Ramos (cell line): ENCODE data around the gene ST6GALNAC1.

Source experiments
- in situ Hi-C: fragments of 300-500 bp; cut with MboI; formaldehyde crosslinking; loops from one replicate; pipeline ENCODE4 v1.14.3; 2022; ENCODE audit warnings: low sequenced_read_pairs; ENCODE audit not compliant: unreplicated experiment

The ST6GALNAC1 gene, protein sequence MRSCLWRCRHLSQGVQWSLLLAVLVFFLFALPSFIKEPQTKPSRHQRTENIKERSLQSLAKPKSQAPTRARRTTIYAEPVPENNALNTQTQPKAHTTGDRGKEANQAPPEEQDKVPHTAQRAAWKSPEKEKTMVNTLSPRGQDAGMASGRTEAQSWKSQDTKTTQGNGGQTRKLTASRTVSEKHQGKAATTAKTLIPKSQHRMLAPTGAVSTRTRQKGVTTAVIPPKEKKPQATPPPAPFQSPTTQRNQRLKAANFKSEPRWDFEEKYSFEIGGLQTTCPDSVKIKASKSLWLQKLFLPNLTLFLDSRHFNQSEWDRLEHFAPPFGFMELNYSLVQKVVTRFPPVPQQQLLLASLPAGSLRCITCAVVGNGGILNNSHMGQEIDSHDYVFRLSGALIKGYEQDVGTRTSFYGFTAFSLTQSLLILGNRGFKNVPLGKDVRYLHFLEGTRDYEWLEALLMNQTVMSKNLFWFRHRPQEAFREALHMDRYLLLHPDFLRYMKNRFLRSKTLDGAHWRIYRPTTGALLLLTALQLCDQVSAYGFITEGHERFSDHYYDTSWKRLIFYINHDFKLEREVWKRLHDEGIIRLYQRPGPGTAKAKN

DNA sequence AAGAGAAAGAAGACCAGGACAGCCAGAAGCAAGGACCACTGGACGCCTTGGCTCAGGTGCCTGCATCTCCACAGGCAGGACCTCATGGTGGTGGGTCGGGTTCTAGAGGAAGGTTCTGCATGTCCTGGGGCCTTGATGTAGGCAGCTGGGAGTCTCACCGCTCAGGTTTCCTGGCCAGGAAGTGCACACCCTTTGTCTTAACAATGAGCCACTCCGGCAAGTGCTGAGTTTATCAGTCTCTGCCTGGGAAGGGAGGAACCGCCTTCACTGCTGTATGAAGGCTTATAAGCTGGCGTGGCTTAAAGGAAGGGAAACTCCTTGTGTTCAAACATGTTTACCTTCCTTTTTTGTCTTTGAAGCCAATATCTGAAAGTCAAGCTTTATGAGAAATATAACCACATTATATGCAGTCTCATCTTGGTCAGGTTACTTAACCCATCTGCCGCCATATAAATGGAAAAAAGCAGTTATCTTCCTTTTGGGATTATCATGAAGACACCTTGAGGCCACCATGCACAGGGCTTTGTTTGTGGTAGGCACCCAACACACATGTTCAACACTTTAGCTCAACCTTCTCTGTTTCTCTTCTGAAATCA, at the start of gene ST6GALNAC1:
Gene ST6GALNAC1, minus strand, starts transcription at position 205 of the 596 bp plus-strand sequence. Its CDS starts 119 bp downstream, at position 86.
- in situ Hi-C loops, result no loop called here

DNA sequence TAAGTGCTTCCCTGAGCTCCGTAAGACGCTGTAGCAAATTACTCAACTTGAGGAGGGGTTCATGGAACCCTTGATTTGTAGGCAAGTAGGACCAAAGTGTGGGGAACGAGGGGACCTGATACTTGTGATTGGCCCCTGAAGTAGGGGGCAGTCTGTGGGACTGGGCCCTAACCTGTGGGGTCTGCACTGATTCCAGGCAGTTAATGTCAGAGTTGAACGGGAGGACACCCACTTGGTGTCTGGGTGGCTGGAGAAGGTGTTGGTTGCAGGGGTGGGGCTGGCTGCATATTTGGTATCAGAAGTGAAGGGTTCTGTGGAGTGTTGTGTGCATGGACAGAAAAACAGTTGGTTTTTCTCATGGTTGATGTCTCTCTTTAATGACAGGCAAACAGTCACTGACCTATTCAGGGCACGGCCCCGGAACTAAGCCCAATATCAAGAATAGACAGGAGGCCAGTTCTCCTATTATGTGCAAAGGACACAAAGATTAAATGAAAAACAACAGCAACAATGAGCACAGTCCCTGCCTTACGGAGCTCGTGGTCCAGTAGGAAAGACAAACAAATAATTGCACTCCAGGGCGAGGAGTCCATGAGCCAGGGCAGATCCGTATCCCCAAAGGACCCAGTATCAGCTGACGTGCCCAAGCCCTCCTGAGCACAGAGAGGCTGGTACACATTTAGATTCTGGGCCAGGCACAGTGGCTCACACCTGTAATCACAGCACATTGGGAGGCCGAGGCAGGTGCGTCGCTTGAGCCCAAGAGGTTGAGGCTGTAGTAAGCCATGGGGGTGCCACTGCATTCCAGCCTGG, 48.0 kb upstream of the ST6GALNAC1 start:
- in situ Hi-C loops, result no loop called here

DNA sequence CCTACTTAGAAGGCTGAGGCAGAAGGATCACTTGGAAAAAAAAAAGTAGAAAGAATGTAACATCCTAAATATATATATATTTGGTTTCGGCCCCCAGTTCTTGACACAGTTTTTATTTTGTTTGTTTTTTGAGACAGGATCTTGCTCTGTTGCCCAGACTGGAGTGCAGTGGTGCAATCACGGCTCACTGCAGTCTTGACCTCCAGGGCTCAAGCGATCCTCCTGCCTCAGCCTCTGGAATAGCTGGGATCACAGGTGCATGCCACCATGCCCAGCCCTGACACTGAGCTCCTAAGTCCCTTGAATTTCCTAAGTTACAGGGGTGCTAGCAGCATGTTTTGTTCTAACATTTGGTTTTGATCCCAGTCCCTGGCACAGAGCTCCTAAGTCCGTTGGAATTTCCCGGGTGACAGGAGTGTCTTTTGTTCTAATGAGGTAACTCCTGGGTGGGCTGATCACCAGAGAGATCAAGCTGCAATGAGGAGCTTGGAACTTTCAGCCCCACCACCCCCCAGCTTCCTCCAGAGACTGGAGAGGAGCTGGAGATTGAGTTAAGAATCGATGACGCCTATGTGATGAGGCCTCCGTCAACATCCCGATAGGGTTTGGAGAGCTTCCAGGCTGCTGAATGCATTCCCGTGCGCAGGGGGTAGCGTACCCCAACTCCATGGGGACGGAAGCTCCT, 47.2 kb upstream of the ST6GALNAC1 start:
- in situ Hi-C loops, result no loop called here

DNA sequence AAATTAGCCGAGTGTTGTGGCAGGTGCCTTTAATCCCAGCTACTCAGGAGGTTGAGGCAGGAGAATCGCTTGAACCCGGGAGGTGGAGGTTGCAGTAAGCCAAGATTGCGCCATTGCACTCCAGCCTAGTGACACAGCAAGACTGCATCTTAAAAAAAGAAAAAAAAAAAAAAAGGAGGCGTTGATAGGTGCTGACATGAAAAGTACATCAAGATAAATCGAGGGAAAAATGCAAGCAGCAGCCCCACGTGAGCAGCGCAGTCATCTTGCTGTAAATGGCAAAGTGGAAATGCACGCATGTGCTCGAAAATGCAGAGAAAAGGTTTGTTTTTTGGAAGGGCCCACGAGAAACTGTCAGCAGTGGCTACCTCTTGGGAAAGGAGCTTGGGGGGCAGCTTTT, 46.3 kb upstream of the ST6GALNAC1 start:
- in situ Hi-C loops, result loop anchor here (10.0 kb wide), 1 partner anchor 165 kb away; no protein-coding TSS in a partner anchor

- in situ Hi-C loops, result loop anchor here (10.0 kb wide), 1 partner anchor 163 kb away; no protein-coding TSS in a partner anchor
These were observed 44.6 kb upstream of the ST6GALNAC1 start for GRCh38 chr17:76688165-76688622.

DNA sequence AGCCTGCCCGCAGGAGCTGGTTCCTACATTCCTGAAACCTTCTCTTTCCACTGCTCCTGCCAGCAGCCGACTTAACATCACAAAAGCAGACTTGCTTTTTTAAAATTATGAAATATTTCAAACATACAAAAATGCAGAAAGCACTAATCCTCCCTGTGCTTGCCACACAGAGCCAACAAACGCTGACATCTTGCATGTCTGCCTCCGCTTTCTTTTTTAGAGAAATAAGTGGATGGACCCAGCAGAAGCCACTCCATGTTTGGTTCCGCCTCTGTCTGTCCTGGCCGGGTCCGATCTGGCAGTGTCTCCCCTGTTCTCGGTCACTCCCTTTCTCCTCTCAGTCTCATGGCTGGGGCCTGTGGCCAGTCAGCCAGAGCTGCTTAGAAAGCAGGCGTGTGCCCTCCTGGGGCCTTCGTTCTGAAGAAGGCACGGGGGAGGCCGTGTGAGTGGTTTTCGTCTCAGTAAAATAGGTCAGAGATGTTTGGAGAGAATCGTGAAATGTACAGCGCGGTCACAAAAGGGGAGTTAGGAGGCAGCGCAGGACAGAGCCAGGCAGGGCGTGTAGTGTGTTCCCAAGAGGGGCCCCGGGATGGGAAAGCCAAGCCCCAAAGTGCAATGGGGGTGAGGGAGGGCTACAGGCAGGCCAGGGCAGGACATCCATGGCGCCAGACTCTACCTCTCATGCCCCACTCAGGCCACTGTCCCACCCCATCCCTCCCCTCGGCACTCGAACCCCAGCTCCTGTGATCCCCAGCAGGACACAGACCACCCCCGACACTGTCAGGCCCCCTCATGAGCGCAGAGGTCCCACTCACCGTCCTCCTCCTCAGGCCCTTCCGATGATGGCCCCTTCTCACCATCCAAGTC, 44.0 kb upstream of the ST6GALNAC1 start:
- in situ Hi-C loops, result loop anchor here (10.0 kb wide), 1 partner anchor 163 kb away; no protein-coding TSS in a partner anchor

DNA sequence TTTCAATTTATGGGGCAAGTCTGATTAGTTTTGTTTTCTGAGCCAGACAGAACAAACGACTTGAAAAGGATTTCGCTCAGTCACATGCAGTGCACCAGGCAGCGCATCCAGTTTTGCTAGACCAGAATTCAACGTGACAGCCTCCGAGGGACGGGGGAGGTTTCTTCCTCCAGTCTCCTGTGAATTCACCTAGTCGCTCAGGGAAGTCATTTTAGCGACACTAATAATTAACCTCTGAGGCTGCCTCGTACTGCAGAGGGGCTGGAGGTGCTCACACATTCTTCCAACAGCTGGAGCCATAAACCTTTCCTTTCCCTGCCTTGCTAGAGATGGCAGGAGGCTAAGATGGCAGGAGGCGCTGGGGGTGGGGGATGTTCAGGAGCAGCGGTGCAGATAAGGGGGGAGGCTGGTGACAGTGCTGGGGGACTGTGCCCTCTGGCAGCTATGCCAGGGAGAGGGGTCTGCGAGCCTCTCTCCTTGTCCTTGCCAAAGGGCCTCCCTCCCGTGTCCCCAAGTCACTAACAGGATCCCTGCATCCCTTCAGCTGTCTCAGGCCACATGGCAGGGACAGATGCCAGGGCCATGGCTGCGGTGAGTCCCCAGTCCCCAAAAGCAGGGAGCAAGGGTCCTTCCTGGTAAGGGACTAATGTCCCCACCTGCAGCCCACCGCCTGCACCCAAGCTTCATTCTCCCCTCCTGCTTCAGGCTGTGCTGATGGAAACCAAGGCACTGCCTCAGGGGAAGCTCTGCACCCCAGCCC, 43.2 kb upstream of the ST6GALNAC1 start:
- in situ Hi-C loops, result loop anchor here (10.0 kb wide), 1 partner anchor 162 kb away; no protein-coding TSS in a partner anchor

DNA sequence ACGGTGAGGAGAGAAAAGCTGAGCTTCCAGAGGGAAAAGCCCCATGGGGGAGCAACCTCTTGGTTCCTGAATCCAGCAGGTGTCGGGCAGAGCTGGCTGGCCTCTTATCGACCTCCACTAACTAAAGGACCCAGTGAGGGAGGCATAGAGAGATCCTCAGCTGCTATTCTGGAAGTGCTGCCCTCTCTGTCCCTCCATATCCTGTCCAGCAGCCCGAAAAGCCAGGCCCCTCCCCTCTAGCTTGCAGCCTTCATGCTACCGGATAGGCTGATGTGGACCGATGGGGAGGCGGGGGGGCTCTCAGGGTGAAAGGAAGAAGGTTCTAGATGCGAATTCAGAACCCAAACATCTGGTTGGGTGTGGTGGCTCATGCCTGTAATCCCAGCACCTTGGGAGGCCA, 42.3 kb upstream of the ST6GALNAC1 start:
- in situ Hi-C loops, result loop anchor here (10.0 kb wide), 1 partner anchor 161 kb away; no protein-coding TSS in a partner anchor

DNA sequence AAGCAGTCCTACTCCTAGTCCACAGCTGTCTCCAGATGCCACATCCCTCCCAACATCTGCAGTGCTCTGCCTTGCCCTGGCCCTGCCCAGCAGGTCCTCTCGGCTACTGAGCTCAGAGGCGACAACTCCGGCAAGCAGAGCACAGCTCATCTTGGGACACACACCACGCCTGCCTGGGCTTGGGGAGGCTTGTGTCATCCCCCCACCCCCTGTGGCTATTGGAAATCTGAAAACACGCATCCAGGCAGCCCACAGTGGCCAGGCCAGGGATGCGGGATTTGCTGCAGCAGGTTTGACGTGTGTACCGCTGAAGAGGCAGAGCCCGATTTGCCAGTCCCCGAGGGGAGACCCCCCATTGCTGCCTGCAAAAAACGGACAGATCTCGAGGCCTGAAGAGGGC, 41.8 kb upstream of the ST6GALNAC1 start:
- in situ Hi-C loops, result loop anchor here (10.0 kb wide), 1 partner anchor 161 kb away; no protein-coding TSS in a partner anchor

- in situ Hi-C loops, result loop anchor here (10.0 kb wide), 1 partner anchor 160 kb away; no protein-coding TSS in a partner anchor
These were observed 41.2 kb upstream of the ST6GALNAC1 start for GRCh38 chr17:76684756-76685155.

- in situ Hi-C loops, result loop anchor here (10.0 kb wide), 1 partner anchor 159 kb away; no protein-coding TSS in a partner anchor
These were observed 40.6 kb upstream of the ST6GALNAC1 start for GRCh38 chr17:76683921-76684745.

GRCh38 chr17:76683011-76683755, 39.6 kb upstream of the ST6GALNAC1 start:
- in situ Hi-C loops, result loop anchor here (10.0 kb wide), 1 partner anchor 158 kb away; no protein-coding TSS in a partner anchor

DNA sequence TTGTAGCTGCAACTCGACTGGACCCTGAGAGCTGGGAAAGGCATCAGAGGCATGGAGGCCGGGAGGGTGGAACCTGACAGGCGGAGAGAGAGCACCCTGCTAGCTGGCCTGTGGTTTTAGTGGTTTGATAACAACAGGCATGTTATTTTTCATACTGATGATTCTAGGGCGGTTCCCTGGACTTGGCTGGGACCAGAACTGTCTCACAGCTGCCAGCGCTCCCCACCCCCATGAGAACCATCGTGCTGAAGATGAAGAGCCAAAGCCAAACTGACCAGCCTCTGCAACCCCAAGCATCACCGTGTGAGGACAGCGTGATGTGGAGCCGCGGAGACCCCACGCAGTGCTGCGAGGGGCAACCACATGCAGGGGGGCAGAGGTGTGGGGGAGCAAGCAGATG, 38.7 kb upstream of the ST6GALNAC1 start:
- in situ Hi-C loops, result loop anchor here (10.0 kb wide), 1 partner anchor 157 kb away; no protein-coding TSS in a partner anchor

GRCh38 chr17:76681222-76682137, 37.9 kb upstream of the ST6GALNAC1 start:
- in situ Hi-C loops, result loop anchor here (10.0 kb wide), 1 partner anchor 157 kb away; no protein-coding TSS in a partner anchor

DNA sequence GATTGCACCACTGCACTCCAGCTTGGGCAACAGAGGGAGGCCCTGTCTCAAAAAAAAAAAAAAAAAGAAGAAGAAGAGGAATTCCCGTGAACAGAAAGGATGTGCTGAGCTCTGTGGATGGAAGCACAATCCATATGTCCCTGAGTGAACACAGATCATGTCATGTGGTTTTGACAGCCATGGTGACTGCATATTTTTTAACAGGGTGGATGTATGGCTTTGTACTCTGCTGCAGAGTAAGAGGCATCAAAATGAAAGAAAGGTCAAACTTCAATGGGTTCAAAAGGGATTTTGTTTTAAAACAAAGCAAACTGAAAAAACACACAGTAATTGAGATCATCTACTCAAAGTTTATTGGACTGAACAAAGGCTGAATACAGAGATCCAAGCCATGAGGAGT, 35.7 kb upstream of the ST6GALNAC1 start:
- in situ Hi-C loops, result no loop called here
